ENCODE data around the gene NUP37.
"Not testable (repeated sequence)": the region's sequence is repeated elsewhere in the genome, so short reads cannot be mapped to it uniquely, and the experiment has no call there.

NUP37 gene, protein sequence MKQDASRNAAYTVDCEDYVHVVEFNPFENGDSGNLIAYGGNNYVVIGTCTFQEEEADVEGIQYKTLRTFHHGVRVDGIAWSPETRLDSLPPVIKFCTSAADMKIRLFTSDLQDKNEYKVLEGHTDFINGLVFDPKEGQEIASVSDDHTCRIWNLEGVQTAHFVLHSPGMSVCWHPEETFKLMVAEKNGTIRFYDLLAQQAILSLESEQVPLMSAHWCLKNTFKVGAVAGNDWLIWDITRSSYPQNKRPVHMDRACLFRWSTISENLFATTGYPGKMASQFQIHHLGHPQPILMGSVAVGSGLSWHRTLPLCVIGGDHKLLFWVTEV

DNA sequence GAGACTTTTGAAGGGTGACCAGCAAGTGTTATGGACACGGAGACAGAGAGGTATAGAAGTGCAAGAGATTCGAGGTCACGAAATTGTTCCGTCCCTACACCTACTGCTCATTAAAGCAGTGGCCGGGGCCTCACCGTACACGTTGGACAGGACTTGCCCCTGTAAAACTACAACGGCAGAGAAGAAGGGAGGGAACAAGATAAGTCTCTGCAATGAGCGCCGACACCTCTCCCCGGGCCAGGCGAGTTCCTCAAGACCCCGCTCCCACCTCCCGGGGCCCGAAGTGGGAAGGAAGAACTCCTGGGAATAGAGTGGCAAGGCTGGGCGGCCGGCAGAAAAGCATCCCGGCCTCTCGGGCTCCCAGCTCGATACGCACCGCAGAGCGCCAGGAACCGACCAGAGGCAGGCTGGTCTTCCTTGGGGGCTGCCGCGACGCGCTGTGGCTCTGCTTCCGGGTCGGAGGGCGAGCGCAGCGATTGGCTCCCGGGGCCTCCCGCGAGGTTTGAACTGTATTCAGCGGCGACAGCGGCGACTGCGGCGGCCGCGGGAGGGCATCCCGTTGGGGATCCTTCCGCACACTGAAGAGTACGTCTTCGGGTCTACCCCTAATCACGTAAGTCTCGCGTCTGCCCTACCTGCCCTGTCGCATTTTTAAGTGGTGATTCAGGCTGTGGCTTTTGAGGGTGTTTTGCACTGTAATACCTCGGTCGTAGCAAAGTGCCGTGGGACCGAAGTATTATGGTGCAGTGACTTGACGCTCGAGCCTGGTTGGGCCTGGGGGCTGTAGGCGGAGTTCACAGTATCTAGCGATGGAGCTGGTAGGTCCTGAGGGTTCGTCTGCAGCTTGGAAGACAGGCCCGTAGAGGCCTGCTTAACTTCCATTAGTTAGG lies at the start of gene NUP37, which contains the start of gene PARPBP:
NUP37 (minus strand) TSS at position 441 of the 890 bp plus-strand sequence. CDS start 1,596 bp downstream, outside the sequence.
PARPBP (plus strand) TSS at position 510 of the 890 bp plus-strand sequence. CDS start 3,706 bp downstream, outside the sequence.
- peak; percentile 56 for DNase-seq

DNA sequence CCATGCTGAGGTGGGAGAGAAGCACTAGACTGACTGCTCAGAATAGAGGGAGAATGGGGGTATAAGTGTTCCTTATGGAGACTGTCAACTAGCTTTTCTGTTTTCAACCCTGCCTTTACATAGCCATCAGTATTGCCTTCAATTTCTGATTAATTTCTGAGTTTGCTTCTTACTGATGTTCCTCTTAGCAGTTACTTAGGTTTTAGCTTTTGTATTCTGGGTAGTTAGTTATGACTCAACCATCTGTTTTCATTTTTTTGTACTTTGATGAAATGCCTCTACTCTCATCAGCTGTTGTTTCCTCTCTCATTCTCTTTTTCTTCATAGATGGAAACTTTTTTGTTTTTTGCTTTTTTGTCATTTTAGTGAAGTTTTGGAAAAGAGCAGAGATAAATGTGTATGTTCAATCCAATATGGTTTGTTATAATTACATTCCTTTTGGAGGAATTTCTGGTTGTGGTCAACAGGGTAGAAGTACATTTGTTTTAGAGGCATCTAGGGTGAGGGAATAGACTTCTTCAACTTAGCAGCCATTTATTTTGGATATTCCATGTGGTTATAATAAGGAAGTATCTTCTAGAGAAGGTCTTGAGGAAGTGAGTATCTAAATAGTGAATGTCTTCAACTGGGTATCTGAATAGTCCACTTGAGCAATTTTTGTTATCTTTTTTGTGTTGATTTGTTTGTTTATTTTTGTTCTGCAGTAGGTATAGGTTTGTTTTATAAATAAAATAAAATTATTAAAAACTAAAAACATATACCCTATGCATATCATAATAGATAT lies 48.1 kb upstream of the NUP37 start:
- DNase-seq, result no peak

- no peak for DNase-seq
These were observed 43.5 kb upstream of the NUP37 start for GRCh38 chr12:102163383-102163782.

- not testable (repeated sequence) for DNase-seq
These were observed 35.3 kb upstream of the NUP37 start for GRCh38 chr12:102155206-102155605.

GRCh38 chr12:102147062-102147587 lies 27.2 kb upstream of the NUP37 start:
- not testable (repeated sequence) for DNase-seq

DNA sequence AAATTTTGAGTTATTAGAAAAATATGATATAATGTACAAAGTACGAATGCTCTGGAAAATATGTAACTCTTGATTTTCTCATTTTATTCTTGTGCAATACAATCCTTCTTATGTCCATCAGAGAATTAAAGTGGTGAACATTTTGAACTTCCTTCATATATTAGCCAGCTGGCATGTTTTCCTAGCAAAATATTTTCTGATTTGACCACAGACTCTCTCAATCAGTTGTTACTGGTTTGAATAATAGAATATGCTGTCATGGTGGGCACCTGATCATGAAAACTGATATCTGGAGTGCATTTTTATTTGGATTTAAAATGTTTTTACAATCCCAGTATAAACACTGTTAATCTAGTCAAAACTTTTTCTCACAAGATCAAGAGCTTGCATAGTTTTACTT lies 24.3 kb upstream of the NUP37 start:
- DNase-seq, result no peak

DNA sequence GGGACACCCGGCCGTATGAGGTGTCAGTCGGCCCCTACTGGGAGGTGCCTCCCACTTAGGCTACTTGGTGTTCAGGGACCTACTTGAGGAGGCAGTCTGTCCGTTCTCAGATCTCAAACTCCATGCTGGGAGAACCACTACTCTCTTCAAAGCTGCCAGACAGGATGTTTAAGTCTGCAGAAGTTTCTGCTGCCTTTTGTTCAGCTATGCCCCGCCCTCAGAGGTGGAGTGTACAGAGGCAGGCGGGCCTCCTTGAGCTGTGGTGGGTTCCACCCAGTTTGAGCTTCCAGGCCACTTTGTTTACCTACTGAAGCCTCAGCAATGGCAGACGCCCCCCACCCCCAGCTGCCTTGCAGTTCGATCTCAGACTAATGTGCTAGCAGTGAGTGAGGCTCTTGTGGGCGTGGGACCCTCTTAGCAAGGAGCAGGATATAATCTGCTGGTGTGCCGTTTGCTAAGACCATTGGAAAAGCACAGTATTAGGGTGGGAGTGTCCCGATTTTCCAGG lies 23.0 kb upstream of the NUP37 start:
- not testable (repeated sequence) for DNase-seq

DNA sequence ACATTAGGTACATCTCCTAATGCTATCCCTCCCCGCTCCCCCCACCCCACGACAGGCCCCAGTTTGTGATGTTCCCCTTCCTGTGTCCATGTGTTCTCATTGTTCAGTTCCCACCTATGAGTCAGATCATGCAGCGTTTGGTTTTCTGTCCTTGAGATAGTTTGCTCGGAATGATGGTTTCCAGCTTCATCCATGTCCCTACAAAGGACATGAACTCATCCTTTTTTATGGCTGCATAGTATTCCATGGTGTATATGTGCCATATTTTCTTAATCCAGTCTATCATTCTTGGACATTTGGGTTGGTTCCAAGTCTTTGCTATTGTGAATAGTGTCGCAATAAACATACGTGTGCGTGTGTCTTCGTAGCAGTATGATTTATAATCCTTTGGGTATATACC lies 17.7 kb upstream of the NUP37 start:
- DNase-seq, result not testable (repeated sequence)

- DNase-seq, result not testable (repeated sequence)
These were observed 11.5 kb upstream of the NUP37 start for GRCh38 chr12:102131442-102131841.

DNA sequence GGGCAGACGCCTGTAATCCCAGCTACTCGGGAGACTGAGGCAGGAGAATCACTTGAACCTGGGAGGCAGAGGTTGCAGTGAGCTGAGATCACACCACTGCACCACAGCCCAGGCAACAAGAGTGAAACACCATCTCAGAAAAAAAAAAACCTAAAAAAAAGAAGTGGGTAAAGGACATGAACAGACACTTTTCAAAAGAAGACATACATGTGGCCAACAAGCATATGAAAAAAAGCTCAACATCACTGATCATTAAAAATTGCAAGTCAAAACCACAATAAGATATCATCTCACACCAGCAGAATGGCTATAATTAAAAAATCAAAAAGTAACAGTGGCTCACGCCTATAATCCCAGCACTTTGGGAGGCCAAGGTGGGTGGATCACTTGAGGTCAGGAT lies 10.8 kb upstream of the NUP37 start:
- DNase-seq, result not testable (repeated sequence)

DNA sequence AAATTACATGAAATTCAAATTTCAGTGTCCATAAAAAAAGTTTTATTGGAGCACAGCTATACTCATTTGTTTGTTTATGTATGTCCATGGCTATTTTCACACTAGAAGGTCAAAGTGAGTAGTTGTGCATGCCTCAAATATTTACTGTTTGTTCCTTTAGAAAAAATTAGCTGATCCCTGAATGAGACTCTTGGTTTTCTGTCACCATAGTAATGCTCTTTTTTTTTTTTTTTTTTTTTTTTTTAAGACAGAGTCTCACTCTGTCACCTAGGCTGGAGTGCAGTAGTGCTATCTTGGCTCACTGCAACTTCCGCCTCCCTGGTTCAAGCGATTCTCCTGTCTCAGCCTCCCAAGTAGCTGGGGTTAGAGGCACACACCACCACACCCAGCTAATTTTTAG lies 1.4 kb upstream of the NUP37 start:
- DNase-seq, result not testable (repeated sequence)

DNA sequence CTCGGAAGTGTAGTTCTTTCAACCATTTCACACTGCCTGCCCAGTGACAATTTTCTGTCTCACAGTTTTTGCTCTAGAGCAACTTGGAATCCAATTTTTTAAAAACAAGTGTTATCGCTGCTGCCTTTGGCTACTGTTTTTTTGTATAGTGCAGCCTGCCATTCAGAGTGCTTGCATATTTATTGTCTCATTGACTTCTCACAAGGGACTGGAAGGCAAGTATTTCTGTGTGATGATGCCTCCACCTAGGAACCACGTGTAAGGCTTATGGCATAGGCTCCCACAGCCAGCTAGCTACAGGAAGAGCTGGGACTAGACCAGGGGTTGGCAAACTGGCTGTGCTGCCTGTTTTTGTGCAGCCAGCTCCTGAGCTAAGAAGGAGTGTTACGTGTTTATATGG lies 972 bp upstream of the NUP37 start:
- DNase-seq, result no peak

DNA sequence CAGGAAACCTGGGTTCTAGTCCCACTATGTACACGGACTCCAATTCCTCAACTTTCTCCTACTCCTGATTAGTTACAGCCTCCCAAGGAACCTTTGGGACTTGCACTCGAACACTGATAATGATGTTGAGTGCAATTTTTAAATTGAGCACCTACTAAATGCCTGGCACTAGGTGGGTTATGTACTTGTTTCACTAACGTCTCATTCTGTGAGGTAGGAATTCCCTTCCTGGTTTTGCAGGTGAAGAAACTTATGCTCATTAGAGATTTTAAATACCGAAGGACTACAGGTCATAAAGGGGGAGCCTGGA lies 605 bp upstream of the NUP37 start:
- DNase-seq, result no peak

- no peak for DNase-seq
These were observed 1.0 kb downstream of the NUP37 start for GRCh38 chr12:102118874-102119273.

DNA sequence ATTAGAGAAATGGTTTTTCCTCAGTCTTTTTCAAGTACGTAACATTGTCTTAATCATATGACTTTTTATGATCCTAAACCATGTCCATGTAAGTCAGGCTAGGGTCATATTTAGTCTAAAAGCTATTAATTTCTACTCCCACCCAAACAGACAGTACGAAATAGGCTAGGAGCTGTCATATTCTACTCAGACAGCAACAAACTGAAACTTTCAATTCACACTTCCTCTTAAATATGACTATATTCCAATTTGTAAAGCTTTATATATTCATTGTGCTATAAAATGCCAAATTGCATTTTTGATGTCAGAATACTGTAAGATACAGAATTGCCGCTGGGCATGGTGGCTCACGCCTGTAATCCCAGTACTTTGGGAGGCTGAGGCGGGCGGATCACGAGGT lies 3.5 kb downstream of the NUP37 start:
- DNase-seq, result no peak

DNA sequence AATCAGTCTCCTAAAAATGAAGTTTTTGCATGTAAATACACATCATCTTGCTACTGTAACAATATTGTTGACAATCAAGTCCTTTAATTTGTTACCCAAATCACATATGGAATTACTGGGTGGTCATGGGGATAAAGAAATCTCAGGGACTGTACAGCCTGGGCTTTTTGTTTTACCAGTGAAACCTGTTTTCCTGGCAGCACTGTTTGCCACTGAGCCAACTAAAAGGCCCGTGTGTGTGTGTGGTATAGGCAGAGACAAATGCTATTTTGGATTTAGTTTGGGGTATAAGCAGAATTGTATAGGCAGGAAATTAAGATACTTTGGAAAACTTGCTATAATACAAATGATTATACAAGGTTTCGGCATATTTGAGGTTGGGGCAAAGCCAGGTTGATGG lies 5.7 kb downstream of the NUP37 start:
- no peak for DNase-seq

- DNase-seq, result no peak
These were observed 9.1 kb downstream of the NUP37 start for GRCh38 chr12:102110782-102111181.

DNA sequence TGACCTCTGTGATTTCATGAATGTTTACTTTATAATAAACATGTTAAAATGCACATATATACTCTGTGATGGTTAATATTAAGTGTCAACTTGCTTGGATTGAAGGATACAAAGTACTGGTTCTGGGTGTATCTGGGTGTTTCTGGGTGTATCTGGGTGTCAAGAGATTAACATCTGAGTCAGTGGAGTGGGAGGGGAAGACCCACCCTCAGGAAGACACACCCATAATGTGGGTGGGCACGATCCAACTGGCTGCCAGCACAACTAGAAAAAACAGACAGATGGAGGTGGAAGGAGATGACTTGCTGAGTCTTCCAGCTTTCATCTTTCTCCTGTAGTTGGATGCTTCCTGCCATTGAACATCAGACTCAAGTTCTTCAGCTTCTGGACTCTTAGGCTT lies 11.9 kb downstream of the NUP37 start:
- no peak for DNase-seq

- no peak for DNase-seq
These were observed 13.0 kb downstream of the NUP37 start for GRCh38 chr12:102106905-102107304.

DNA sequence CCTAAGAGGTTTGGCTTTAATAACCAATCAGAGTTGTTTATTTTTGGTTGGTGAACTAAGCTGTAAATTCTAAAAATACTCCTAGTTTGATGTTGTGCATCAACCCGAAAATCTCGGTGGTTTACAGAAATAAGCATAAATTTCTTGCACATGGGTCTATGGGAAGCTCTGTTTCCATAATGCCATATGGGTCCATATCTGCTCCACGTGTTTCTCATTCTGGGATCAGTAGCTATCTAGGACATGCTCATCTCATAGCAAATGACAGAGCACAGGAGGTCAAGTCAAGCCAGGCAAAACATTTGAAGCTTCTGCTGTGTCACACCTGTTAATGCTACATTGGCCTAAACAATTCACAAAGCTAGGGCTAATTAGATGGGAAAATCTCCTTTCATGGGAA lies 23.1 kb downstream of the NUP37 start:
- no peak for DNase-seq

GRCh38 chr12:102095677-102096263 lies 24.1 kb downstream of the NUP37 start:
- peak; percentile 43 for DNase-seq

- no peak for DNase-seq
These were observed 26.6 kb downstream of the NUP37 start for GRCh38 chr12:102093319-102093718.
